Measurements from ENCODE around the gene MPO. TPM values are rescaled to one million over a fixed set of nuclear protein-coding genes. Genes with fewer than 3 reads are reported as not detected.

Gene MPO
- total RNA-seq, 1 donor from 2014 or later = not detected

GRCh38 chr17:58268774-58269556, 11.8 kb downstream of the MPO start:
- H3K4me1 Mint-ChIP-seq (ENCODE audit: unreplicated experiment) = no peaks in the 10 kb centered on the region
- DNase-seq (ENCODE audit: extremely low spot score, unreplicated experiment) = peak; percentile 77
- TF ChIP-seq CTCF (IDR thresholded peaks at IDR 0.05) = no peak
- no peak overlapping the region for H3K4me3 Mint-ChIP-seq (ENCODE audit: unreplicated experiment)
- H3K9me3 Mint-ChIP-seq (ENCODE audit: unreplicated experiment) = no peaks in the 10 kb centered on the region
- peaks cover 20% of the 10 kb centered on the region for H3K27me3 Mint-ChIP-seq (ENCODE audit: unreplicated experiment)
- no peak overlapping the region for H3K27ac Mint-ChIP-seq (ENCODE audit: unreplicated experiment)
- no peaks in the 10 kb centered on the region for H3K36me3 Mint-ChIP-seq (ENCODE audit: unreplicated experiment)

- no peak overlapping the region for H3K4me3 Mint-ChIP-seq (ENCODE audit: unreplicated experiment)
- TF ChIP-seq CTCF (IDR thresholded peaks at IDR 0.05) = no peak
- peaks cover 23% of the 10 kb centered on the region for H3K27me3 Mint-ChIP-seq (ENCODE audit: unreplicated experiment)
- peak; percentile 63 for DNase-seq (ENCODE audit: extremely low spot score, unreplicated experiment)
- H3K36me3 Mint-ChIP-seq (ENCODE audit: unreplicated experiment) = no peaks in the 10 kb centered on the region
- H3K27ac Mint-ChIP-seq (ENCODE audit: unreplicated experiment) = no peak overlapping the region
- no peaks in the 10 kb centered on the region for H3K9me3 Mint-ChIP-seq (ENCODE audit: unreplicated experiment)
- no peaks in the 10 kb centered on the region for H3K4me1 Mint-ChIP-seq (ENCODE audit: unreplicated experiment)
Measured at GRCh38 chr17:58268326-58268725, 12.4 kb downstream of the MPO start.

GRCh38 chr17:58267347-58268324, 13.1 kb downstream of the MPO start:
- no peak for TF ChIP-seq CTCF (IDR thresholded peaks at IDR 0.05)
- DNase-seq (ENCODE audit: extremely low spot score, unreplicated experiment) = peak; percentile 72
- no peaks in the 10 kb centered on the region for H3K4me1 Mint-ChIP-seq (ENCODE audit: unreplicated experiment)
- no peaks in the 10 kb centered on the region for H3K9me3 Mint-ChIP-seq (ENCODE audit: unreplicated experiment)
- H3K36me3 Mint-ChIP-seq (ENCODE audit: unreplicated experiment) = no peaks in the 10 kb centered on the region
- no peak overlapping the region for H3K27ac Mint-ChIP-seq (ENCODE audit: unreplicated experiment)
- peaks cover 30% of the 10 kb centered on the region for H3K27me3 Mint-ChIP-seq (ENCODE audit: unreplicated experiment)
- no peak overlapping the region for H3K4me3 Mint-ChIP-seq (ENCODE audit: unreplicated experiment)

GRCh38 chr17:58265902-58266875, 14.5 kb downstream of the MPO start:
- H3K36me3 Mint-ChIP-seq (ENCODE audit: unreplicated experiment) = no peaks in the 10 kb centered on the region

More at GRCh38 chr17:58265902-58266875, 14.5 kb downstream of the MPO start:
- Mint-ChIP-seq H3K9me3 (ENCODE audit: unreplicated experiment) (no peaks in the 10 kb centered on the region), H3K4me3 (ENCODE audit: unreplicated experiment) (no peak overlapping the region), H3K4me1 (ENCODE audit: unreplicated experiment) (no peaks in the 10 kb centered on the region), H3K27ac (ENCODE audit: unreplicated experiment) (no peak overlapping the region), H3K27me3 (ENCODE audit: unreplicated experiment) (peaks cover 43% of the 10 kb centered on the region)
- no peak for TF ChIP-seq CTCF (IDR thresholded peaks at IDR 0.05)
- DNase-seq (ENCODE audit: extremely low spot score, unreplicated experiment) = peak; percentile 65
